HCT116 (cell line): ENCODE results near the gene DOCK7. TPM values are rescaled to one million over a fixed set of nuclear protein-coding genes. Genes with fewer than 3 reads are reported as not detected.

ENCODE experiments used
- ATAC-seq: fragments of 200-7000 bp; cut with Tn5 transposase; 2 replicates; pipeline ENCODE4 v1.9.1; 2020; ENCODE audit warnings: mild to moderate bottlenecking, moderate library complexity
- BruUV-seq: library from RNA; stranded (reverse); fragments of 400-500 nt; replicated peaks from 2 replicates; lab custom pipeline; 2021; lab: Mats Ljungman, UMichigan
- CTCF ChIA-PET: fragments of 300-600 bp; sonication (Branson Sonifier 250); formaldehyde crosslinking; loops from one replicate; lab custom pipeline; 2021; ENCODE audit warnings: antibody characterized with exemption; lab: Charles Lee
- POLR2A ChIA-PET: fragments of 300-600, 350-600 bp; sonication (Branson Sonifier 250); formaldehyde crosslinking; loops from one replicate; lab custom pipeline; 2021; ENCODE audit warnings: antibody characterized with exemption; lab: Charles Lee
- RAD21 ChIA-PET, 2 experiments: fragments of 300-600 bp; sonication (Branson Sonifier 250); formaldehyde crosslinking; loops; one replicate each; lab custom pipeline; 2023; ENCODE audit warnings: low total read pairs in 2 of 2; ENCODE audit not compliant: uncharacterized antibody in 2 of 2, unreplicated experiment in 2 of 2, low non-redundant PET in 1 of 2; lab: Charles Lee
- DNase-seq: peaks from one replicate; pipeline ENCODE4 v3.0.0-alpha.2; 2010; ENCODE audit warnings: low read depth, low spot score
- H2AFZ ChIP-seq: fragments of 200-600 bp; shearing (Covaris generic), sonication (generic); 2 replicates; pipeline ENCODE4 v1.6.1; 2017; ENCODE audit warnings: low read depth, mixed run types, mixed read lengths, antibody characterized with exemption, low read length; ENCODE audit not compliant: poor library complexity, severe bottlenecking
- H3K27ac ChIP-seq: 2 replicates; pipeline ENCODE4 v1.5.1; 2012; ENCODE audit warnings: low read depth, low read length
- H3K27me3 ChIP-seq: fragments of 200-600 bp; sonication (generic); 2 replicates; pipeline ENCODE4 v1.6.1; 2016; ENCODE audit warnings: mixed run types, low read length, mixed read lengths; ENCODE audit not compliant: insufficient read depth
- H3K36me3 ChIP-seq, 2 experiments: fragments of 200-500 bp in 1 of 2; fragments of 200-600 bp in 1 of 2; sonication (Bioruptor generic) in 1 of 2; sonication (generic) in 1 of 2; 2 replicates each; pipeline versions ENCODE4 v1.5.1 to v1.6.1; 2014 to 2016; ENCODE audit warnings: low read length in 2 of 2, inconsistent platforms in 1 of 2, mixed read lengths in 1 of 2, mixed run types in 1 of 2; ENCODE audit not compliant: insufficient read depth in 2 of 2, control insufficient read depth in 1 of 2
- H3K4me1 ChIP-seq, 2 experiments: fragments of 200-600 bp in 1 of 2; sonication (generic) in 1 of 2; 2 replicates each; pipeline versions ENCODE4 v1.5.1 to v1.6.1; 2012 to 2017; ENCODE audit warnings: low read length in 2 of 2, inconsistent platforms in 1 of 2, mild to moderate bottlenecking in 1 of 2, mixed read lengths in 1 of 2, mixed run types in 1 of 2, moderate library complexity in 1 of 2; ENCODE audit not compliant: insufficient read depth in 2 of 2, control insufficient read depth in 1 of 2
- H3K4me2 ChIP-seq: fragments of 200-600 bp; sonication (generic); 2 replicates; pipeline ENCODE4 v1.6.1; 2017; ENCODE audit warnings: mixed run types, low read length, mixed read lengths
- H3K4me3 ChIP-seq, 2 experiments: fragments of 200-600 bp in 1 of 2; sonication (generic) in 1 of 2; replicated peaks in 1 of 2; 2 replicates each; pipeline ENCODE4 v1.5.1; 2011 to 2016; ENCODE audit warnings: low read length in 2 of 2, control low read depth in 1 of 2, low read depth in 1 of 2, mild to moderate bottlenecking in 1 of 2, mixed read lengths in 1 of 2, mixed run types in 1 of 2
- H3K79me2 ChIP-seq: fragments of 200-600 bp; sonication (generic); 2 replicates; pipeline ENCODE4 v1.6.1; 2017; ENCODE audit warnings: mild to moderate bottlenecking, mixed run types, low read length, moderate library complexity, mixed read lengths; ENCODE audit not compliant: insufficient read depth
- H3K9ac ChIP-seq: fragments of 200-600 bp; sonication (generic); 2 replicates; pipeline ENCODE4 v1.6.1; 2016; ENCODE audit warnings: low read length, mixed read lengths
- H3K9me2 ChIP-seq: fragments of 200-600 bp; sonication (generic), shearing (Covaris generic); 2 replicates; pipeline ENCODE4 v1.6.1; 2017; ENCODE audit warnings: mixed run types, mild to moderate bottlenecking, moderate library complexity; ENCODE audit not compliant: insufficient read depth
- H3K9me3 ChIP-seq, 2 experiments: fragments of 200-500 bp in 1 of 2; fragments of 200-600 bp in 1 of 2; sonication (Bioruptor generic) in 1 of 2; sonication (generic) in 1 of 2; 2 replicates each; pipeline ENCODE4 v1.6.1; 2014 to 2017; ENCODE audit warnings: low read length in 2 of 2, mixed read lengths in 2 of 2, inconsistent platforms in 1 of 2, low read depth in 1 of 2, mild to moderate bottlenecking in 1 of 2, mixed run types in 1 of 2, moderate library complexity in 1 of 2; ENCODE audit not compliant: control insufficient read depth in 1 of 2, insufficient read depth in 1 of 2
- H4K20me1 ChIP-seq: fragments of 200-600 bp; sonication (generic), shearing (Covaris generic); 2 replicates; pipeline ENCODE4 v1.6.1; 2017; ENCODE audit warnings: mixed run types, mild to moderate bottlenecking, moderate library complexity; ENCODE audit not compliant: insufficient read depth
- CBX3 ChIP-seq: IDR thresholded peaks from 2 replicates; pipeline ENCODE4 v1.6.1; 2012; ENCODE audit warnings: low read depth
- CTCF ChIP-seq, 3 experiments: fragments of 200-600 bp in 1 of 3; sonication (generic) in 1 of 3; IDR thresholded peaks in 2 of 3; conservative IDR thresholded peaks in 1 of 3; 2 replicates each; pipeline ENCODE4 v1.5.1; 2012 to 2017; ENCODE audit warnings: low read depth in 2 of 3, low read length in 2 of 3, antibody characterized with exemption in 1 of 3, borderline replicate concordance in 1 of 3, control low read depth in 1 of 3, mild to moderate bottlenecking in 1 of 3, mixed read lengths in 1 of 3, mixed run types in 1 of 3, moderate library complexity in 1 of 3; ENCODE audit not compliant: insufficient read depth in 1 of 3
- EGR1 ChIP-seq: IDR thresholded peaks from 2 replicates; pipeline ENCODE4 v1.6.1; 2012; ENCODE audit warnings: low read depth
- ELF1 ChIP-seq: IDR thresholded peaks from 2 replicates; pipeline ENCODE4 v1.6.1; 2012; ENCODE audit warnings: low read depth, borderline replicate concordance
- EZH2 ChIP-seq: fragments of 200-600 bp; sonication (generic); IDR thresholded peaks from 2 replicates; pipeline ENCODE4 v1.6.1; 2017; ENCODE audit warnings: antibody characterized with exemption, mixed run types
- POLR2A ChIP-seq: IDR thresholded peaks from 2 replicates; pipeline ENCODE4 v1.7.0; 2011; ENCODE audit warnings: borderline replicate concordance; ENCODE audit not compliant: insufficient read depth, insufficient read length; ENCODE audit errors: extremely low read depth
- POLR2AphosphoS5 ChIP-seq: IDR thresholded peaks from 2 replicates; pipeline ENCODE4 v1.6.1; 2011; ENCODE audit warnings: mild to moderate bottlenecking, low read depth, low read length, moderate library complexity
- RAD21 ChIP-seq: IDR thresholded peaks from 2 replicates; pipeline ENCODE4 v1.6.1; 2012; ENCODE audit warnings: low read depth, mild to moderate bottlenecking
- REST ChIP-seq: IDR thresholded peaks from 2 replicates; pipeline ENCODE4 v1.6.1; 2012; ENCODE audit warnings: low read depth
- SP1 ChIP-seq: IDR thresholded peaks from 2 replicates; pipeline ENCODE4 v1.6.1; 2012; ENCODE audit warnings: low read depth
- intact Hi-C: fragments of 100-400 bp; cut with micrococcal nuclease; formaldehyde crosslinking; loops from 2 replicates; pipeline ENCODE4 v1.10.0; 2022
- total RNA-seq: library from RNA; stranded (reverse); gene quantifications from one replicate; pipeline ENCODE4 v1.2.1, GENCODE V29; 2021; ENCODE audit not compliant: unreplicated experiment
- TF ChIP-seq, protein P1 (sequence below): IDR thresholded peaks from 2 replicates; pipeline ENCODE4 v1.6.1; 2012

DOCK7 gene
- total RNA-seq, 1 experiment from 2014 or later = 49.0 TPM

DNA sequence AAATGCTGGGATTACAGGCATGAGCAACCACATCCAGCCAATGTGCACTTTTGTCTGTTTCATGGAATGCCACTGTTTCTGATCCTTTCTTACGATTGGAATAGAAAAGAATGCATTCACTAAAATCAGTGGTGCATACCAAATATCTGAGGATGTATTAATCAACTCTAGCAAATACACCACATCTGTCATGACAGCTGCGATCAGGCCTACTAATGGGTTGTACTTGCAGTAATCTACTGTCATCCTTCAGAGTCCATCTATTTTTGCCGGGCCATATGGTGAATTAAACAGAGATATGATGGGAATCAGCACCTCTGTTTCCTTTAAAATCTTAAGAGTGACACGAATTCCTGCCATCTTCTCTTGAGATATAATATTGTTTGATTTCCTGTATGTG is 259.8 kb downstream of the DOCK7 start:
- DNase-seq (no peak), ATAC-seq (no peak)
- no peak overlapping the region for H3K4me2 ChIP-seq
- no peaks in the 10 kb centered on the region for H3K27me3 ChIP-seq
- no peak overlapping the region for H3K4me3 ChIP-seq
- peaks cover 0 to 11% of the 10 kb centered on the region in 2 experiments; a peak in 3 of 4 replicates for H3K4me1 ChIP-seq
- ChIA-PET CTCF (no interaction called here), POLR2A (no interaction called here), RAD21 (no interaction called here)
- no peak overlapping the region for H3K27ac ChIP-seq
- no peaks in the 10 kb centered on the region for H3K9me3 ChIP-seq
- H2AFZ ChIP-seq = no peak overlapping the region
- no TSS peak for BruUV-seq
- no peaks in the 10 kb centered on the region for H3K79me2 ChIP-seq
- no peaks in the 10 kb centered on the region for H4K20me1 ChIP-seq
- TF ChIP-seq REST = no peak
- no peak for TF ChIP-seq CBX3
- no peak for TF ChIP-seq EZH2
- TF ChIP-seq, protein P1, sequence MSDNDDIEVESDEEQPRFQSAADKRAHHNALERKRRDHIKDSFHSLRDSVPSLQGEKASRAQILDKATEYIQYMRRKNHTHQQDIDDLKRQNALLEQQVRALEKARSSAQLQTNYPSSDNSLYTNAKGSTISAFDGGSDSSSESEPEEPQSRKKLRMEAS = no peak
- TF ChIP-seq POLR2AphosphoS5 = no peak
- TF ChIP-seq POLR2A = no peak
- TF ChIP-seq SP1 = no peak
- TF ChIP-seq CTCF (IDR thresholded peaks at IDR 0.05 in 2 of 3, conservative IDR thresholded peaks at IDR 0.05 in 1 of 3; ENCODE audit: borderline replicate concordance in 1 of 3, insufficient read depth in 1 of 3, low read depth in 2 of 3, low read length in 2 of 3) = no peak
- no peak for TF ChIP-seq ELF1
- no peak for TF ChIP-seq RAD21
- TF ChIP-seq EGR1 = no peak
- no peak overlapping the region for H3K9ac ChIP-seq
- no peaks in the 10 kb centered on the region for H3K9me2 ChIP-seq
- H3K36me3 ChIP-seq = no peaks in the 10 kb centered on the region
- intact Hi-C loops = no loop called here
